MCF 10A (cell line): ENCODE data around the gene OSBP2. TPM values are rescaled to one million over a fixed set of nuclear protein-coding genes. Genes with fewer than 3 reads are reported as not detected.

Experiments used
- BruUV-seq: library from RNA; stranded (reverse); fragments of 400-500 nt; replicated peaks from 2 replicates; lab custom pipeline; 2021; lab: Mats Ljungman, UMichigan
- CTCF ChIA-PET: fragments of 300-600 bp; sonication (Branson Sonifier 250); formaldehyde crosslinking; extraction: SDS; loops from one replicate; lab custom pipeline; 2021; ENCODE audit warnings: antibody characterized with exemption, inconsistent platforms; lab: Yijun Ruan, JAX
- POLR2A ChIA-PET: fragments of 300-600, 350-650 bp; sonication (Branson Sonifier 250); formaldehyde crosslinking; extraction: SDS; loops from one replicate; lab custom pipeline; 2020; ENCODE audit warnings: antibody characterized with exemption, inconsistent platforms; lab: Yijun Ruan, JAX
- DNase-seq: peaks from one replicate; pipeline ENCODE4 v3.0.0-alpha.2; 2018; ENCODE audit not compliant: unreplicated experiment
- H3K27ac Mint-ChIP-seq: one replicate; pipeline ENCODE4 v1.8.0; 2022; ENCODE audit warnings: mild to moderate bottlenecking, low read depth, mixed read lengths; ENCODE audit not compliant: unreplicated experiment
- H3K27me3 Mint-ChIP-seq: one replicate; pipeline ENCODE4 v1.8.0; 2022; ENCODE audit warnings: mixed read lengths; ENCODE audit not compliant: insufficient read depth, unreplicated experiment
- H3K36me3 Mint-ChIP-seq: one replicate; pipeline ENCODE4 v1.8.0; 2022; ENCODE audit warnings: mild to moderate bottlenecking, moderate library complexity, mixed read lengths; ENCODE audit not compliant: insufficient read depth, unreplicated experiment
- H3K4me1 Mint-ChIP-seq: one replicate; pipeline ENCODE4 v1.8.0; 2022; ENCODE audit warnings: mixed read lengths; ENCODE audit not compliant: insufficient read depth, unreplicated experiment
- H3K4me3 Mint-ChIP-seq: one replicate; pipeline ENCODE4 v1.8.0; 2022; ENCODE audit warnings: mild to moderate bottlenecking, moderate library complexity, mixed read lengths; ENCODE audit not compliant: unreplicated experiment
- H3K9me3 Mint-ChIP-seq: one replicate; pipeline ENCODE4 v1.8.0; 2022; ENCODE audit warnings: mixed read lengths; ENCODE audit not compliant: unreplicated experiment
- CTCF ChIP-seq: fragments of 200-600 bp; IDR thresholded peaks from one replicate; pipeline ENCODE4 v1.8.0; 2022; ENCODE audit warnings: antibody characterized with exemption, mild to moderate bottlenecking; ENCODE audit not compliant: unreplicated experiment
- intact Hi-C: fragments of 100-400 bp; cut with micrococcal nuclease; formaldehyde crosslinking; loops from 2 replicates; pipeline ENCODE4 v1.14.1; 2022
- total RNA-seq: library from RNA; stranded (reverse); gene quantifications from 2 replicates; pipeline ENCODE4 v1.2.3, GENCODE V29; 2022

The OSBP2 gene
- total RNA-seq, 1 experiment from 2014 or later = 276 TPM

- POLR2A ChIA-PET = interaction anchor here (1.3 to 1.4 kb wide), 2 partner anchors 16 to 26 kb away, joined by 4 to 9 read pairs; no protein-coding TSS in a partner anchor
- intact Hi-C loops = no loop called here
These were observed 152.9 kb downstream of the OSBP2 start for GRCh38 chr22:30847583-30847982.

GRCh38 chr22:30855266-30855665 is 160.6 kb downstream of the OSBP2 start:
- CTCF ChIA-PET = no interaction called here
- TF ChIP-seq CTCF = no peak
- peaks cover 21% of the 10 kb centered on the region for H3K36me3 Mint-ChIP-seq
- H3K4me3 Mint-ChIP-seq = no peak overlapping the region
- BruUV-seq = no TSS peak
- POLR2A ChIA-PET = interaction anchor here (1.2 kb wide), 1 partner anchor 11 kb away, joined by 3 read pairs; no protein-coding TSS in a partner anchor
- peaks cover 17% of the 10 kb centered on the region for H3K9me3 Mint-ChIP-seq
- intact Hi-C loops = no loop called here
- H3K27ac Mint-ChIP-seq = no peak overlapping the region
- no peak for DNase-seq
- peaks cover 5% of the 10 kb centered on the region for H3K4me1 Mint-ChIP-seq
- H3K27me3 Mint-ChIP-seq = no peaks in the 10 kb centered on the region

More at GRCh38 chr22:30847583-30847982, 152.9 kb downstream of the OSBP2 start:
- TF ChIP-seq CTCF = no peak
- H3K4me3 Mint-ChIP-seq = no peak overlapping the region
- BruUV-seq = no TSS peak
- peaks cover 5% of the 10 kb centered on the region for H3K36me3 Mint-ChIP-seq
- H3K27ac Mint-ChIP-seq = no peak overlapping the region
- H3K27me3 Mint-ChIP-seq = no peaks in the 10 kb centered on the region
- CTCF ChIA-PET = interaction anchor here (0.7 kb wide), 1 partner anchor 1290 kb away, joined by 5 read pairs; no protein-coding TSS in a partner anchor
- DNase-seq = no peak
- H3K9me3 Mint-ChIP-seq = no peaks in the 10 kb centered on the region
- H3K4me1 Mint-ChIP-seq = peaks cover 26% of the 10 kb centered on the region

GRCh38 chr22:30855677-30856518 is 161.2 kb downstream of the OSBP2 start:
- Mint-ChIP-seq H3K4me1 (peaks cover 5% of the 10 kb centered on the region), H3K9me3 (peaks cover 17% of the 10 kb centered on the region), H3K27ac (peak overlapping the region; percentile 66), H3K27me3 (no peaks in the 10 kb centered on the region), H3K4me3 (no peak overlapping the region), H3K36me3 (peaks cover 21% of the 10 kb centered on the region)
- CTCF ChIA-PET = interaction anchor here (0.7 kb wide), 2 partner anchors 13 to 273 kb away, joined by 3 read pairs; no protein-coding TSS in a partner anchor
- intact Hi-C loops = no loop called here
- POLR2A ChIA-PET = interaction anchor here (1.1 kb wide), 1 partner anchor 15 kb away, joined by 3 read pairs; no protein-coding TSS in a partner anchor
- no TSS peak for BruUV-seq
- DNase-seq = no peak
- no peak for TF ChIP-seq CTCF

- Mint-ChIP-seq H3K36me3 (peaks cover 21% of the 10 kb centered on the region), H3K27me3 (no peaks in the 10 kb centered on the region), H3K9me3 (peaks cover 17% of the 10 kb centered on the region), H3K27ac (no peak overlapping the region), H3K4me3 (no peak overlapping the region), H3K4me1 (peaks cover 5% of the 10 kb centered on the region)
- DNase-seq = no peak
- POLR2A ChIA-PET = interaction anchor here (1.1 kb wide), 1 partner anchor 16 kb away, joined by 3 read pairs; no protein-coding TSS in a partner anchor
- CTCF ChIA-PET = interaction anchor here (0.6 to 0.7 kb wide), 2 partner anchors 100 to 272 kb away, joined by 3 read pairs; no protein-coding TSS in a partner anchor
- TF ChIP-seq CTCF = no peak
- intact Hi-C loops = no loop called here
- no TSS peak for BruUV-seq
These were observed 162.2 kb downstream of the OSBP2 start for GRCh38 chr22:30856741-30857502.
